HEK293T (cell line): ENCODE results near the gene BIN1.

Experiments used
- CTCF ChIA-PET: fragments of 350-600 bp; formaldehyde crosslinking; extraction: SDS; loops from one replicate; lab custom pipeline; 2021; ENCODE audit warnings: antibody characterized with exemption, inconsistent platforms; lab: Yijun Ruan, JAX
- POLR2A ChIA-PET: fragments of 350-600 bp; formaldehyde crosslinking; extraction: SDS; loops from one replicate; lab custom pipeline; 2020; ENCODE audit warnings: antibody characterized with exemption, inconsistent platforms; lab: Yijun Ruan, JAX
- DNase-seq: peaks from one replicate; pipeline ENCODE4 v3.0.0; 2012; ENCODE audit warnings: mixed read lengths; ENCODE audit errors: extremely low spot score
- ARNT ChIP-seq: fragments of 450-650 bp; IDR thresholded peaks from 2 replicates; pipeline ENCODE4 v1.6.1; 2017; ENCODE audit warnings: mild to moderate bottlenecking
- BHLHE40 ChIP-seq: fragments of 450-650 bp; IDR thresholded peaks from 2 replicates; pipeline ENCODE4 v1.6.1; 2016; ENCODE audit warnings: mild to moderate bottlenecking, moderate library complexity, borderline replicate concordance
- CTBP1 ChIP-seq: fragments of 450-650 bp; IDR thresholded peaks from 2 replicates; pipeline ENCODE4 v1.6.1; 2016; ENCODE audit warnings: borderline replicate concordance
- ELF4 ChIP-seq: fragments of 450-650 bp; IDR thresholded peaks from 2 replicates; pipeline ENCODE4 v1.6.1; 2017; ENCODE audit warnings: antibody characterized with exemption
- FOXA1 ChIP-seq: fragments of 450-650 bp; IDR thresholded peaks from 2 replicates; pipeline ENCODE4 v1.6.1; 2016; ENCODE audit warnings: mild to moderate bottlenecking
- FOXK2 ChIP-seq: fragments of 450-650 bp; IDR thresholded peaks from 2 replicates; pipeline ENCODE4 v1.6.1; 2016; ENCODE audit warnings: mild to moderate bottlenecking
- FOXM1 ChIP-seq: fragments of 450-650 bp; IDR thresholded peaks from 2 replicates; pipeline ENCODE4 v1.6.1; 2017; ENCODE audit warnings: mild to moderate bottlenecking, borderline replicate concordance
- HDGF ChIP-seq: fragments of 450-650 bp; IDR thresholded peaks from 2 replicates; pipeline ENCODE4 v1.6.1; 2017; ENCODE audit warnings: antibody characterized with exemption, borderline replicate concordance
- L3MBTL2 ChIP-seq: fragments of 450-650 bp; conservative IDR thresholded peaks from 2 replicates; pipeline ENCODE4 v1.6.1; 2016; ENCODE audit warnings: mild to moderate bottlenecking
- LEF1 ChIP-seq: fragments of 450-650 bp; IDR thresholded peaks from 2 replicates; pipeline ENCODE4 v1.6.1; 2017; ENCODE audit warnings: mild to moderate bottlenecking, borderline replicate concordance
- NFRKB ChIP-seq: fragments of 450-650 bp; IDR thresholded peaks from 2 replicates; pipeline ENCODE4 v1.6.1; 2016; ENCODE audit warnings: mild to moderate bottlenecking, moderate library complexity
- SP1 ChIP-seq: fragments of 450-650 bp; IDR thresholded peaks from 2 replicates; pipeline ENCODE4 v1.6.1; 2017
- SUZ12 ChIP-seq: fragments of 450-650 bp; IDR thresholded peaks from 2 replicates; pipeline ENCODE4 v1.6.1; 2016; ENCODE audit warnings: mild to moderate bottlenecking
- TARDBP ChIP-seq: fragments of 450-650 bp; IDR thresholded peaks from 2 replicates; pipeline ENCODE4 v1.6.1; 2016
- ZNF384 ChIP-seq: fragments of 450-650 bp; IDR thresholded peaks from 2 replicates; pipeline ENCODE4 v1.6.1; 2016
- TF ChIP-seq, protein P1 (sequence below): fragments of 450-650 bp; IDR thresholded peaks from 2 replicates; pipeline ENCODE4 v1.6.1; 2016

Gene BIN1

DNA sequence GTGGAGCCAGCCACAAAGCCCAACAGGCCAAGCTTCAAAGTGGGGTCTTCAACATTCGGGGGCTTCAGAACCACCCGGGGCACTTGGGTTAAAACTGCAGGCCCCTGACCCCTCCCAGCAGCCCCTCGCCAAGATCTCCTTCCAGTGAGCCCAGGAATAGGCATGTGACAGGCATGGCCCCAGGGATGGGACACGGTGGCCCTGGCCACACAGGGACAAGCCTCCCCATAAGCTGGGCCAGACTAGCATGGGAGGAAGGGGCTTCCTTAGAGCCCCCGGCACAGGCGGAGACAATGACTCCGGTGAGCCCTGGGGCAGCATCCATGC is 52.4 kb downstream of the BIN1 start:
- POLR2A ChIA-PET: no interaction called here
- TF ChIP-seq CTBP1: no peak
- TF ChIP-seq FOXA1: no peak
- no peak for TF ChIP-seq SP1
- no peak for TF ChIP-seq HDGF
- TF ChIP-seq ELF4: no peak
- no peak for TF ChIP-seq ZNF384
- no peak for TF ChIP-seq BHLHE40
- no peak for TF ChIP-seq NFRKB
- CTCF ChIA-PET: interaction anchor here (1.0 kb wide), 1 partner anchor 13 kb away, joined by 3 read pairs; no protein-coding TSS in a partner anchor

DNA sequence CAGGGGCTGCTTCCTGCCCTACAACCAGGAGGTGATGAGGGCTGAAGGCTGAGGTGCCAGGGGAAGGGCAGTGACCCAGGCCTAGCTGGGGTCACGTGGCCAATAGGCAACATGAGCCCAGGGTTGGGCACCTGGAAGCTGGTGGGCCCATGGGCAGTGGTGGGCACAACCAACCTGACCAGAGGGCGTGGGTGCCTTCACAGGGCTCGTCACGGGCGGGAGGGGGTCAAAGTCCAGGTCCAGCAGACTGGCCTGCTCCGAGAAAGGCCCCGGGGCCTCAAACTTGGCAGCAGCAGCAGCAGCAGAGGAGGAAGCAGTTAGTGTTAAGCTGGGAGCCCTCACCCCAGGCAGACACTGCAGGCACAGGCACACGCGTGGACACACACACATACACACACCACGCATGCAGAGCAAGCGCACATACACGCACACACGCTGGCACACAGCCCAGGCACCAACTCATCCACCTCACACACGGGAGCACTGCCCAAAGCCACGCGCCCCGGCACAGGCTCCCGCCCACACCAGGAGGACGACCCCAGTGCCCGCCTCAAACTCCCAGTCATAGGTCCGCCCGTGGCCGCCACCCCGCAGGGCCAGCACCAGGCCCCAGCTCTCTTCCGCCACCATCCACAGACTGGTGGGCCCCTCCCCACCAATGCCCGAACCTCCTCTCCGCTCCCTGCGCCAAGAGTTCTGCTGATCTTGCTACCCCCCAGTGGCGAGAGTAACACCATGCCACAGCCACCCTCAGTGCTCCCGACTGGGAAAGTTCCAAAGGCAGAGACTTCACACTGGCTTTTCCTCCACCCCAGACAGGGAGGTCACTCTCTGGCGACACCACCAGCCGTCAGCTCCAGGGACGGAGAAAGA is 53.0 kb downstream of the BIN1 start:
- DNase-seq: no peak
- POLR2A ChIA-PET: no interaction called here
- CTCF ChIA-PET: interaction anchor here (1.0 kb wide), 1 partner anchor 14 kb away, joined by 3 read pairs; no protein-coding TSS in a partner anchor
- TF ChIP-seq SP1 (no peak), FOXK2 (no peak), LEF1 (no peak), ZNF384 (no peak), TARDBP (no peak), ARNT (no peak), L3MBTL2 (no peak), HDGF (no peak), FOXM1 (no peak), ELF4 (no peak), FOXA1 (no peak), CTBP1 (no peak), SUZ12 (no peak)
- TF ChIP-seq, protein P1, sequence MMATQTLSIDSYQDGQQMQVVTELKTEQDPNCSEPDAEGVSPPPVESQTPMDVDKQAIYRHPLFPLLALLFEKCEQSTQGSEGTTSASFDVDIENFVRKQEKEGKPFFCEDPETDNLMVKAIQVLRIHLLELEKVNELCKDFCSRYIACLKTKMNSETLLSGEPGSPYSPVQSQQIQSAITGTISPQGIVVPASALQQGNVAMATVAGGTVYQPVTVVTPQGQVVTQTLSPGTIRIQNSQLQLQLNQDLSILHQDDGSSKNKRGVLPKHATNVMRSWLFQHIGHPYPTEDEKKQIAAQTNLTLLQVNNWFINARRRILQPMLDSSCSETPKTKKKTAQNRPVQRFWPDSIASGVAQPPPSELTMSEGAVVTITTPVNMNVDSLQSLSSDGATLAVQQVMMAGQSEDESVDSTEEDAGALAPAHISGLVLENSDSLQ: no peak

More for the DNA sequence above, 52.4 kb downstream of the BIN1 start:
- no peak for DNase-seq

DNA sequence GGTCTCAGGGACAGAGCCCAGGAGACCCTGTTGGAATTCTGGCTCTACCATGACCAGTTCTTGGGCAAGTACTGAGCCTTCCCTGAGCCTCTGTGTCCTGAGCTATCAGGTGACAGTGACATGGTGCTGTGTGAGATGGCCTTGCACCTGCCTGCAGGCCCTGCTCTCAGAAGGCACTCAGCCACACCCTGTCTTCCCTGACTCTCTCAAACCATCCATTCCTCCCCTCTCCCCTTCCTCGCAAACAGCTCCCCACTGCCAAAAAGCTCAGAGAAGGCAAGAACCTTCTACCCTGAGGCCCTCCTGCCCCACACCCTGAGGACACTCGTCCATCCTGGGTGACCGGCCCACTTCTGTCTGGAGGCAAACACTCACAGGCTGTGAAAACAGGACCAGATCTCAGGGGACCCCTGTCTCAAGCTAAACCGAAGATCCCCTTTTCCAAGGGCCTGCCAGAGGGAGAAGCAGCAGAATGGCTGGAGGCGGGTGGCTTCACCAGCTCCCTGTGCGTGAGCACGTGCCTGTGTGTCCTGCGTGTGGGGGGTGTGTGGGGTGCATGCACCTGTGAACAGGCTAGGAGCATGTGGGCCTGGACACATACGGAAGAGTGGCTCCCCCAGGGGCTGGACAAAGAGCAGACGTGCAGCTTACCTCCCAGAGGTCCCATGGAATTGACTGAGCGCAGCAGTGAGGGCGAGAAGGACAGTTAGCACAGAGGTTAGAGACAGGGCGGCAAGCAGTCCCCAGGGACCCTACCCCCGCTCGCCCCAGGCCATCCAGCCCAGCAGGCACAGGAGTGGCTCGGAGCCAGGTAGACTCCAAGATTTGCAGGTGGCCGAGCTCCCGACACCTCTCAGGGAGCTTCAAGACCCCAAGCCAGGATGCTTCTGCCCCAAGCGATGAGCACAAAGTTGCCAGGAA is 53.9 kb downstream of the BIN1 start:
- ChIA-PET POLR2A (no interaction called here), CTCF (interaction anchor here (0.9 kb wide), 1 partner anchor 15 kb away, joined by 5 read pairs; no protein-coding TSS in a partner anchor)
- TF ChIP-seq TARDBP (no peak), LEF1 (no peak), BHLHE40 (no peak), NFRKB (no peak), FOXM1 (no peak), FOXA1 (no peak), SP1 (no peak), CTBP1 (no peak), L3MBTL2 (no peak)
- TF ChIP-seq, protein P1: no peak

DNA sequence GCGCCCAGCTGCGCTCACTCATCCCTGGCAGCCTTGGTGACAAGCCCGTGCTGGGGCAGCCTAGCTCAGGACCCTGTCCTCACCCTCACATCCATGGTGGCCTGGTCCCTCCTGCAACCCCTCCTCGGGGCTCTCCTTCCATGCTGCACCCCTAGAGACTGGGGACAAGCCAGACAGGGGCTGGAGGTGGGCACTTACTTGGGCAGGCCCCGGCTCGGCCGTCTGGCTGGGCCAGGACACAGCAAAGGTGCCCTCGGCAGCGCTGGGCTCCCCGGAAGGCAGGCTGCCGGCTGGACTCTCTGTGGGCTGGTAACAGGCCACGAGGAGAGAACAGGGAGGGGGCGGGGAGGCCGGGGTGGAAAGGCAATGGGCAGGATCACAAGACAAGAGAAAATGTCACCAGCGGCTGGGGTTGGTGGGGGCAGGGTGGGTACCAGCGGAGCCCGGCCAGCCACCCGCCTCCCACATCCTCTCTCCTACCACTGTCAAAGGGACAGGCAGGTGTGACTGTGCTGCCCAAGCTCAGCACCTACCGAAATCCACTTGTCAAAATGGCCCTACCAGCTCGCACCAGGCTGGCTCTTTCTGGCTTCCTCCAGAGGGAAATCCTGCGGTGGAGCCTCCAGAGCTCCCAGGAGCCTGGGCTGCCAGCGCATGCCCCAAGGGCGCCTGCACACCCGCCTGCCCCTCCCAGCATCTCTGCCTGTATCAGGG is 54.7 kb downstream of the BIN1 start:
- ChIA-PET POLR2A (no interaction called here), CTCF (interaction anchor here (0.9 kb wide), 1 partner anchor 16 kb away, joined by 5 read pairs; no protein-coding TSS in a partner anchor)
- DNase-seq: no peak
- TF ChIP-seq FOXK2 (no peak), ARNT (no peak), NFRKB (no peak), CTBP1 (no peak), SP1 (no peak), TARDBP (no peak), SUZ12 (no peak), BHLHE40 (no peak), L3MBTL2 (no peak), ZNF384 (no peak), FOXM1 (no peak), ELF4 (no peak), LEF1 (no peak), FOXA1 (no peak)
- TF ChIP-seq, protein P1: no peak

More for the DNA sequence above, 53.9 kb downstream of the BIN1 start:
- DNase-seq: no peak
